Activated naive CD8-positive, alpha-beta T cell treated with anti-CD3 and anti-CD28 coated beads, Interleukin-2, amount 10 ng/mL, durations not matched to agents 7 days and 5 days (primary cell): ENCODE measurements around the gene PHKA2. TPM values are rescaled to one million over a fixed set of nuclear protein-coding genes. Genes with fewer than 3 reads are reported as not detected.

ENCODE experiments used
- ATAC-seq: fragments of 150-1000 bp; cut with Tn5 transposase; one replicate; pipeline ENCODE4 v1.10.0; 2021; ENCODE audit warnings: low read depth, moderate library complexity
- POLR2A ChIA-PET: fragments of 350-600 bp; sonication (Branson Sonifier 250); formaldehyde crosslinking; loops from one replicate; lab custom pipeline; 2021; ENCODE audit warnings: antibody characterized with exemption; lab: Charles Lee
- DNase-seq: peaks from one replicate; pipeline ENCODE4 v3.0.0; 2021
- H3K27ac Mint-ChIP-seq: one replicate; pipeline ENCODE4 v1.8.0; 2022; ENCODE audit warnings: mild to moderate bottlenecking, mixed read lengths
- H3K27me3 Mint-ChIP-seq: one replicate; pipeline ENCODE4 v1.8.0; 2022; ENCODE audit warnings: mild to moderate bottlenecking, moderate library complexity, mixed read lengths
- H3K36me3 Mint-ChIP-seq: one replicate; pipeline ENCODE4 v1.8.0; 2021; ENCODE audit warnings: mild to moderate bottlenecking, mixed read lengths
- H3K4me1 Mint-ChIP-seq: one replicate; pipeline ENCODE4 v1.8.0; 2021; ENCODE audit warnings: mixed read lengths
- H3K4me3 Mint-ChIP-seq: one replicate; pipeline ENCODE4 v1.8.0; 2022; ENCODE audit warnings: mild to moderate bottlenecking, moderate library complexity, mixed read lengths
- H3K9me3 Mint-ChIP-seq: one replicate; pipeline ENCODE4 v1.8.0; 2021; ENCODE audit warnings: mixed read lengths
- total RNA-seq, 2 experiments: library from RNA; stranded (reverse); gene quantifications; one replicate each; pipeline ENCODE4 v1.2.3, GENCODE V29; 2021

The PHKA2 gene
- total RNA-seq, 2 experiments from 2014 or later, result 31.0 to 32.7 TPM

DNA sequence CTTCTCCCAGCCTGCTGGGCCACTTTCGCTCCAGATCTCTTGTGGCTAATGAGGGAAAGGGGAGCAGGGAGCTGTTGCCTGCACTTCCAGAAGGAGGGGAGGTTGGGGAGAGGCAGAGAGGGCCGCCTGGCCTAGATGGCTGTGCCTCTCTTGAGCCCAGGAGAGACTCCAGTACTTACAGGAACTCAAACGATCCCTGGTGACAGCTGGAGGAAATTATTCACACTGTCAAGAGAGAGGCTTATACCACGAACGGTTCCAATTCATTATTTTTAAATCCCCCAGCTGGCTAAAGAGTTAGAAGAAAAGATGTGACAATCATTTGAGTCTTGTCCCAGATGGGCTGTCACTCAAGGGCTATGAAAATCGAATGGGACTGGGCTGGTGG lies 96.1 kb downstream of the PHKA2 start:
- Mint-ChIP-seq H3K4me3 (no peak overlapping the region), H3K4me1 (peaks cover 14% of the 10 kb centered on the region), H3K9me3 (no peaks in the 10 kb centered on the region), H3K27me3 (no peaks in the 10 kb centered on the region), H3K27ac (no peak overlapping the region), H3K36me3 (no peaks in the 10 kb centered on the region)
- ATAC-seq, result no peak
- no peak for DNase-seq
- POLR2A ChIA-PET, result no interaction called here

DNA sequence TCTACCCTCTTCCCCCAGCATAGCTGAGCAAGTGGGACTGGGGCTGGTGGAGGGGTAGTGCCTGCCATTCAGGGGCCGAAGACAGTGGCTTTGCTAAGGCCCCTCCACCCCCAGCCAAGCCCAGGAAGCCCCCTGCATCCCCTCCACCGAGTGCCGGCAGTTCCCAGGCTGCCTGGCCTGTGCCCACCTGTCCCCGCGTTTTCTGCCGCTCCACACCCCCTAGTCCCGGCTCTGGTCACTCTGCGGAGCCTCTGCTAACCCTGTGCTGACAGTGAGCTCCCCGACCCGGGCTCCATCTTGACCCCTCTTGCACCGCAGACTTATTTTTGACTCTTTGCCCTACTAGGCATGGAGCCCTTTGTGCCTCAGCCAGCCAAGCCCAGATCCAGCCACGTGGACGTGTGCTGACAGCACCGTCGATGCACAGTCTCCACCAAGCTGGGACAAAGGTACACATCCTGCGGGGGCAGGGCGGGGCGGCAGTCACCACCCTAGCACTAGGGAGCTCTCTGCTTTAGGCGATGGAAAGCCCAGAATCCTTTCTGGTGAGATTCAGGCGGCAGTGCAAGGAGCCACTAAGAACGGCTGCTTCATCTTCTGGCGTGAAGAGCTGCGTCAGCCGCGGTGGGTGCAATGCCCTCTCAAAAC lies 96.6 kb downstream of the PHKA2 start:
- no peaks in the 10 kb centered on the region for H3K9me3 Mint-ChIP-seq
- POLR2A ChIA-PET, result interaction anchor here (1.6 kb wide), 1 partner anchor 98 kb away, joined by 4 read pairs; no protein-coding TSS in a partner anchor
- no peaks in the 10 kb centered on the region for H3K36me3 Mint-ChIP-seq
- peak overlapping the region; percentile 87 for H3K4me3 Mint-ChIP-seq
- peaks cover 14% of the 10 kb centered on the region for H3K4me1 Mint-ChIP-seq
- ATAC-seq (no peak), DNase-seq (no peak)
- H3K27me3 Mint-ChIP-seq, result no peaks in the 10 kb centered on the region
- H3K27ac Mint-ChIP-seq, result peak overlapping the region; percentile 89

DNA sequence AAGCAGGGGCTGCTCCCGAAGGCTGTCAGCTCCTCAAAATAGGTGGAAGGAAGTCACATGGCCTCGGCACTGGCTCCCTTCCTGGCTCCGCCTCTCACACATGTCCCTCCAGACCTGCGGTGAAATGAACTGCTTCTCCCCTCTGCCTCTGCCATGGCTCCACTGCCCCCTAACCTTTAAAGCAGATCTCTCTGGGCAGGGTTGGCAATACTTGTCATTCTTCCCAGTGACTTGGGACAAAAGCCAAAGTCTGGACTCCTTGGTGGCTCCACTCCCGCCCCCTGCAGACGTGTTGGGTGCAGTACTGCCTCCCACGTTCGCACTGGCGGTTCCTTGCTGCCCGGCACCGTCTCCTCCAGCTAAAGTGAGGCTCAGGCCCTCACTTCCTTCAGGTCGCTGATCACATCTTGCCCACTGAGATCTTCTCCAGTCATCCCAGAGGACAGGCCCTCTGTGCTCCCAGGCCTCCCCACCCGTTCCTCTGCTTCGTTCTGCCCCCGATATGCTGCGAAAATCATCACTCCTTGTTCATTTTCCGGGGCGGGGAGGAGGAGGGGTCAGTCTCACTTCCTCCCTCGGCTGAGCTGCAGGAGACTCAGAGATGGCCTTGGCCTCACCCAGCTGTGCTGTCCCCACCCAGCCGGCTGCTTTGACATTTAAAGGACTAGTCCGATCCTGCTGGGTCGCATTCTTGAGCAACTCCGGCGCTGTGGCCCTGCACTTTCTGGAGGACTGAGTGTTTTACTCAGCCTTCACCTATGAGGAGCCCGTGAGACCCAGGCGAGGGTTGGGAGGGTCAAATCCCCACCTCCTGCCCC lies 97.4 kb downstream of the PHKA2 start:
- peak; percentile 62 for DNase-seq
- Mint-ChIP-seq H3K36me3 (no peaks in the 10 kb centered on the region), H3K27ac (peak overlapping the region; percentile 89), H3K27me3 (no peaks in the 10 kb centered on the region), H3K4me1 (peaks cover 14% of the 10 kb centered on the region), H3K9me3 (no peaks in the 10 kb centered on the region), H3K4me3 (peak overlapping the region; percentile 87)
- POLR2A ChIA-PET, result interaction anchor here (1.6 kb wide), 1 partner anchor 99 kb away, joined by 4 read pairs; no protein-coding TSS in a partner anchor
- ATAC-seq, result peak; percentile 78

DNA sequence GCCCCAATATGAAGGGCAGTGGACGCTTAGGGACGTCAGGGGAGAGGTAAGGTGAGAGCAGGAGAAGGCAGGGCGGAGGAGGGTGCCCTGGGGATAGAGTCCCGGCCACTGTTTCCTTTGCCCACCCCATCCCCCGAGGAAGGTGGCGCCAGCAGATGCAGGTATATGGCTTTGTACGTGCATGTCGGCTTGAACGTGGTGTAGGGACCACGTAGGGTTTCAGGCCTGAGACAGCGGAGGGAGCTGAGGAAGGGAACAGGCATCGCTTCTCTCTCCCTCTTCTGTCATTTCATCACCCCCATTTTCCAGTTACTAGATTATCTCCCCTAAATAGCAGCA lies 97.9 kb downstream of the PHKA2 start:
- DNase-seq (peak; percentile 32), ATAC-seq (peak; percentile 41)
- no peaks in the 10 kb centered on the region for H3K36me3 Mint-ChIP-seq
- POLR2A ChIA-PET, result interaction anchor here (1.6 kb wide), 1 partner anchor 99 kb away, joined by 4 read pairs; no protein-coding TSS in a partner anchor
- H3K27me3 Mint-ChIP-seq, result no peaks in the 10 kb centered on the region
- peak overlapping the region; percentile 87 for H3K4me3 Mint-ChIP-seq
- H3K27ac Mint-ChIP-seq, result peak overlapping the region; percentile 89
- H3K9me3 Mint-ChIP-seq, result no peaks in the 10 kb centered on the region
- H3K4me1 Mint-ChIP-seq, result peaks cover 14% of the 10 kb centered on the region

DNA sequence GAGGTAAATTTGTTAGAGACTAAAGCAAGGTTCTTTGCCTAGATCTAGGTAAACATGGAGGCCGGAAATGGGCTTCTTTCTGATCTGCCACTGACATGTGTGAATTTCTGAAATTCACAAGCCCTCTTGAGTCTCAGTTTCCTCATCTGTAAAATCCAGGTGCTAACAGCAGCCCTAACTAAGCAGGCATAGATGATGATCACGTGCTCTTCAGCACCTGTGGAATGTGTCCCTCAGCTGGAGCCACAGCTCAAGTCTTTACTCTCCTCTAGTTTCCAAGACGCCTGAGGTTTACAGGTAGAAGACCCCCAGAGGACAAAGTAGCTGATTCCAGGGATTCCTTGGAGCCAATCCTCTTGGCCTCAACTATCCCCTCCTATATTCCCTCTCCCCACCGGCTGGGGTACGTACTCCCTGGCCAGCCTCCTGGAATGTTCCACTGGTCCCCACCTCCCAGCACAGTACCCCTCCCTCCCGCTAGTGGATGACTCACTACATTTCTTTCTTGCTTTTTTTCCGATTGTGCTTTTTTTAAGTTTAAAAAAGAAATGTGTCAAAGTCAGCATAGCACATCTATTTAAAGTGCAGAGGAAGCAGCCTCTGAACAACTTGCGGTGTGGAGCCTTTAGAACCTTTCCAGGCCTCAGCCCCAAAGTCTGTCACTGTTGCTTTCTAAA lies 98.4 kb downstream of the PHKA2 start:
- Mint-ChIP-seq H3K9me3 (no peaks in the 10 kb centered on the region), H3K36me3 (no peaks in the 10 kb centered on the region), H3K4me3 (peak overlapping the region; percentile 87), H3K4me1 (peaks cover 14% of the 10 kb centered on the region), H3K27me3 (no peaks in the 10 kb centered on the region), H3K27ac (peak overlapping the region; percentile 89)
- ATAC-seq (peak; percentile 31), DNase-seq (no peak)
- POLR2A ChIA-PET, result interaction anchor here (1.6 kb wide), 1 partner anchor 100 kb away, joined by 4 read pairs; no protein-coding TSS in a partner anchor

DNA sequence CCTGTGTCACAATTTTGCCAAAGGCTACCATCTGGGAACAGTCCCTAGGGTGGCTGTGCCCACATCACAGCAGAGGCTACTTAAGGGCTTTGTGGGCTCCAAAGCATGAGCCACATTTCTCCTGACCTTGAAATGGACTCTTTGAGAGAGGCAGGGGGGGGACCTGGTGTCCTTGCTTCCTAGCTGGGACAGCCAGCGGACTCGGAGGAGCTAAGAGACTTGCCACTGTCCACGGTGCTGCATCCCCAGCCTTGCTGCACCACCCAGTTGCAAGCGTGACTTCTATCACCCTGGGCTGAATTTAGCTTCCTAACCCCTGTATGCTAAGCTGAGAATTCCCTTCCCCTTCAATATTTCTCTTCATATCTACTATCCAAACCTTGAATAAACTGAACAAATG lies 99.0 kb downstream of the PHKA2 start:
- POLR2A ChIA-PET, result no interaction called here
- H3K4me1 Mint-ChIP-seq, result peaks cover 14% of the 10 kb centered on the region
- H3K27ac Mint-ChIP-seq, result peak overlapping the region; percentile 89
- DNase-seq (no peak), ATAC-seq (no peak)
- no peaks in the 10 kb centered on the region for H3K36me3 Mint-ChIP-seq
- H3K9me3 Mint-ChIP-seq, result no peaks in the 10 kb centered on the region
- H3K4me3 Mint-ChIP-seq, result peak overlapping the region; percentile 87
- H3K27me3 Mint-ChIP-seq, result no peaks in the 10 kb centered on the region

DNA sequence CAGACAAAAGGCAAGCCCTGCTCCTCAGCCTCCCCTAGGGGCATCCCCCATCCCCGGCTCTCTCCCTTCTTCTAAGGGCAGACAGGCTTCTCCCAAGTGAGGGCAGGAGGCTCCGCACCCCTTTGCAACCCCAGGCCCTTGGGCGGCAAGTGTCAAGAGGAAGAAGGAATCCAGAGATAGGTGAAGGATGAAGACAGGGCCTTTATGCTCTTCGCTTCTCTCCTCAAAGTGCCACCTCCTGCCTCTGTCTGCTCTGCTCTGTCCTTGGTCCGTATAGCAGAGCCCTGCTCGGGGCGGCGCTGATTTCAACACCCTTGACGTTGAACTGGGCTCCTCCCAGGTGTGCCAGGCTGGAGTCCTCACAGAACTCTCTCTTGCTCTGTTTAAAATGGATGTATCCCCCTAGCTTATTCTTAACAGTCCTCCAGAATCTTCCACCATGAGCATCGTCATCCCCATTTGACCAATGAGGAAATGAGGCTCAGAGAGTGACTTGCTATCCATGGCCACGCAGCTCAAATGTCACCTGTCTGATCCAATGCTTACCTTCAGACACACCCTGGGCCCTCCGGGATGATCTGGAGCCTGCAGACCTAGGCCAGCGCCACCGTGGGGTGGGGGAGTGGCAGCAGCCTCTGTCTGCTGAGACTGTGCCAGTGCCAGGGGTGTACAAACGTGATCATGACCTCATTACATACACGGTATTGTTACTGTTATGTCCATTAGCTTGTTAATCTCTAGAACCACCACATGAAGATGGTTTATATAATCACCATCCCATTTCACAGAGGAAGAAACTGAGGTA lies 99.8 kb downstream of the PHKA2 start:
- H3K27me3 Mint-ChIP-seq, result no peaks in the 10 kb centered on the region
- peaks cover 12% of the 10 kb centered on the region for H3K4me1 Mint-ChIP-seq
- POLR2A ChIA-PET, result no interaction called here
- H3K36me3 Mint-ChIP-seq, result no peaks in the 10 kb centered on the region
- no peak overlapping the region for H3K4me3 Mint-ChIP-seq
- DNase-seq, result no peak
- no peaks in the 10 kb centered on the region for H3K9me3 Mint-ChIP-seq
- ATAC-seq, result no peak
- no peak overlapping the region for H3K27ac Mint-ChIP-seq

DNA sequence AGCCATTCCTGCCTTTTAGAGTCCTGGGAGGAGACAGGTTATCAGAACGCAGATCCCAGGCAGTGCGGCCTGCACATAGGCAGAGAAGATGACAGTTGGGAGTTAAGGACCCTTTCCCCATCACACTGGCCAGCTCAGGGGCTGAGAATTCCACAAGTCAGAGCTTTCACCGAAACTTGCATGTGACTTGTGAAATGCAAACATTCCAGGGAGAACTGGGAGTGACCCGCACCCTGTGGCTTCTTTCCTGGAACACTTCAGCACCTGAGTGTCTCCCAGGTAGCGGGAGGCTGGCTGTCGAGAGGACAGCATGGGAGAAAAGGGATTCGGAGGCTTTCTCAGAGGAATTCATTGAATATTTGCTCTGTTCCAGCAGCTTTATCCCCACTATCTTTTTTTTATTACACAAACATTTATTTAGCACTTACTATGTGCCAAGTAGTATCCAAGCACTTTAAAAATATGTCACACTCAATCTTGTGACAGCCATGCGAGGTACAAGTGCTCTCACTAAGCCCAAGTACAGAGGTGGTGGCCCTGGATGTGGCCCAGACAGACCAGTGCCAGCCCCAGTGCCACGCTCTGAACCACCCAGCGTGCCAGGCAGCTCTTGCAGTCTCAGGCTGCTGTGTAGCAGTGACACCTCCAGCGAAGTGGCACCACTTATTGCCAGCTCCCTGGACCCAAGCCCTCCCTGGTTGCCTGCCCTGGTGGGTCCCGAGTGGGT lies 100.5 kb downstream of the PHKA2 start:
- Mint-ChIP-seq H3K4me3 (no peak overlapping the region), H3K27ac (no peak overlapping the region), H3K4me1 (peaks cover 12% of the 10 kb centered on the region), H3K27me3 (no peaks in the 10 kb centered on the region), H3K9me3 (no peaks in the 10 kb centered on the region), H3K36me3 (no peaks in the 10 kb centered on the region)
- DNase-seq, result no peak
- POLR2A ChIA-PET, result no interaction called here
- ATAC-seq, result no peak

DNA sequence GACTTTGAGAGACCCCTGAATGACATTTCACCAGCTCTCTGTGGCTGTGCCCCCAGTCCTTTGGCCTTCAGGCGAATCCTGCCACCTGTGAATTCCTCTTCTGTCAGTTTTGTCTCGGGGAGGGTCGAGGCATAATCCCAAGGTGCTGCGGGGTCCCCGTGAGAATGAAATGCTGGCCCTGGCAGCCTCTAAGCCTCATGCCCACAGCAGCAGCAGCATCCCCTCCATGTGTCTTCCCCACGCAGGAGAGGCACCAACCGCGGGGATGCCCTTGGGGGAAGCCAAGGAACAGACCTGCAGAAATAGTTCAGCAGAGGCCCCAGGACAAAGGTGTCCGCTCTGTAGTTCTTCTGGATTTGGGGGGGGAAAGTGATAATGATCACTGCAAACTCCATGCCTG lies 104.8 kb downstream of the PHKA2 start:
- Mint-ChIP-seq H3K36me3 (no peaks in the 10 kb centered on the region), H3K4me3 (no peak overlapping the region), H3K27me3 (no peaks in the 10 kb centered on the region), H3K4me1 (no peaks in the 10 kb centered on the region), H3K27ac (no peak overlapping the region), H3K9me3 (no peaks in the 10 kb centered on the region)
- ATAC-seq (no peak), DNase-seq (no peak)
- POLR2A ChIA-PET, result no interaction called here

DNA sequence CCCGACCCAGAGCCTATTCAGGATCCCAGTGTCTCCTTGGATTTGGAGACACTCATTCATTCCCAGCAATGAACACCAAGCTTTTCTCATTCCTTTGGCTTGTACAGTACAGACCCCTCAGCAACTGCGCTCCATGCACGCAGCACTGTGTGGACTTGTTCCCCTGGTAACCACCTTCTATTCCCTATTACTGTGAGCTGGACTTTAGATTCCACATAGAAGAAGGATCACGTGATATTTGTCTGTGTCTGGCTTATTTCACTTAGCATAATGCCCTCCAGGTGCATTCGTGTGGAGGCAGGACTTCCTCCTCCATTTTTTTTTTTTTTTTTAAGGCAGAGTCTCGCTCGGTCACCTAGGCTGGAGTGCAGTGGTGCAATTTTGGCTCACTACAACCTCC lies 106.4 kb downstream of the PHKA2 start:
- DNase-seq, result no peak
- POLR2A ChIA-PET, result no interaction called here
- no peak for ATAC-seq
- Mint-ChIP-seq H3K9me3 (no peaks in the 10 kb centered on the region), H3K4me1 (no peaks in the 10 kb centered on the region), H3K4me3 (no peak overlapping the region), H3K36me3 (no peaks in the 10 kb centered on the region), H3K27ac (no peak overlapping the region), H3K27me3 (no peaks in the 10 kb centered on the region)

DNA sequence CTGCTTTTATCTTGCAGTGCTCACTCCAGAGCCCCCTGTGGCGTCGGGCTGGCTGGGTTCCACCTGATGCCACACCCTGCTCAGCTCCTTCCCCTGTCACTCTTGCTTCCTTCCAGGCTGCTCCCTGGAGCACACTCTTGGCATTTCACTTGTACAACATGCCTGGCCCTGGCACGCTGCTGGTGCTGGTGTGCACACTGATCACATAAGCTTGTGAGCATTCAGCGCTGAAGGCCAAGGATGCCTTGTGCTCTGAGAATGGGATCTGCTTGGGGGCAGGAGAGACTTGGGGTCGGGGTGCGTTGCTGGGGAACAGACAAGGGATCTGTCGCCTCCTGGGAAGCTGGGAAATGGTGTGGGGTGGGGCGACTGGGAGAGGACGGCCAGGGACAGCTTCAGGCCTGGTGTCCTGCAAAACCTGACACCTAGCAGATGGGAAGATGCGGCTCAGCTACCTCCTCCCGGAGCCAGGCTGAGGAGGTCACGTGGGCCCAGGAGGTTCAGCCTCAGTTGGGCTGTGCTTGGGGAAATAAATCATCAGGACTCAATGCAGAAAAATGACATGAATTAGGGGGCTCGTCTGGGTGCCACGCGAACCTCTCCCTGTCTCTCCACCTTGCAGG lies 108.5 kb downstream of the PHKA2 start:
- Mint-ChIP-seq H3K9me3 (no peaks in the 10 kb centered on the region), H3K36me3 (no peaks in the 10 kb centered on the region), H3K27me3 (no peaks in the 10 kb centered on the region), H3K4me1 (no peaks in the 10 kb centered on the region), H3K4me3 (no peak overlapping the region), H3K27ac (no peak overlapping the region)
- DNase-seq, result no peak
- ATAC-seq, result no peak
- POLR2A ChIA-PET, result no interaction called here

DNA sequence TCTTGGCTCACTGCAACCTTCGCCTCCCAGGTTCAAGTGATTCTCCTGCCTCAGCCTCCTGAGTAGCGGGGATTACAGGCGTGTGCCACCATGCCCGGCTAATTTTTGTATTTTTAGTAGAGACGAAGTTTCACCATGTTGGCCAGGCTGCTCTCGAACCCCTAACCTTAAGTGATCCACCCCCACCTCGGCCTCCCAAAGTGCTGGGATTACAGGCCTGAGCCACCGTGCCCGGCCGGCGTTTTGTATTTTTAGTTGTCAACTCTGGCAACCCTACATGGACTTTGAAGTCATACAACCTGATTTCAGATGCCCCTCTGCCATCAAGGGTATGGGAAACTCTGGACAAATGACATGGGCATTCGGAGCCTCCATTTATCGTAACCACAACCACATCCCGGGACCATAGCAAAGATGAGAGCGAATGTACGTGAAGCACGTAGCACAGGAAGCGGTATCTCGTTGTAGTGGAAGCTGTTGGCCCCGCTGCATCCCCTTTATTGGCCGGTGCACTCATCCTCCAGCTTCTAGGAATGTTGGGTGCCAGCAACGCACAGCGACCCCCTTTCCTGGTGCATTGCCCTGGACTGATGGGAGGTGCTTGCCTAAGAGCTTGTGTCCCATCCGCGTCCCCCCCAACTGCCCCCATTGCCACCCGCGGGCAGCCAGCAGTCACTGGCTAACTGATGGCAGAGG lies 109.2 kb downstream of the PHKA2 start:
- Mint-ChIP-seq H3K9me3 (no peaks in the 10 kb centered on the region), H3K27me3 (no peaks in the 10 kb centered on the region), H3K27ac (no peak overlapping the region), H3K4me3 (no peak overlapping the region), H3K36me3 (no peaks in the 10 kb centered on the region), H3K4me1 (no peaks in the 10 kb centered on the region)
- ATAC-seq (no peak), DNase-seq (no peak)
- POLR2A ChIA-PET, result no interaction called here
